H4 (cell line): ENCODE results near the gene RIMBP2. TPM values are rescaled to one million over a fixed set of nuclear protein-coding genes. Genes with fewer than 3 reads are reported as not detected.

ENCODE experiments used
- DNase-seq: peaks from one replicate; pipeline ENCODE4 v3.0.0-alpha.2; 2015; ENCODE audit warnings: low spot score
- total RNA-seq: library from RNA; depleted of rRNA; stranded (reverse); fragments of >200 nt; shearing (Covaris generic); gene quantifications from 2 replicates; pipeline ENCODE4 v1.2.3, GENCODE V29; 2014

RIMBP2 gene
- total RNA-seq, 1 experiment from 2014 or later = 0.50 TPM

- DNase-seq = no peak
Observed at GRCh38 chr12:130683811-130684210, 32.3 kb downstream of the RIMBP2 start.

GRCh38 chr12:130683080-130683479 is 33.0 kb downstream of the RIMBP2 start:
- no peak for DNase-seq

- no peak for DNase-seq
Observed at GRCh38 chr12:130680451-130680990, 35.6 kb downstream of the RIMBP2 start.

GRCh38 chr12:130677957-130678558 is 38.0 kb downstream of the RIMBP2 start:
- DNase-seq = no peak

GRCh38 chr12:130675791-130676190 is 40.3 kb downstream of the RIMBP2 start:
- no peak for DNase-seq

- DNase-seq = no peak
Observed at GRCh38 chr12:130675121-130675520, 41.0 kb downstream of the RIMBP2 start.

GRCh38 chr12:130674676-130675075 is 41.4 kb downstream of the RIMBP2 start:
- no peak for DNase-seq

- no peak for DNase-seq
Observed at GRCh38 chr12:130673036-130673705, 42.9 kb downstream of the RIMBP2 start.

GRCh38 chr12:130672089-130672820 is 43.8 kb downstream of the RIMBP2 start:
- no peak for DNase-seq

GRCh38 chr12:130671556-130671955 is 44.5 kb downstream of the RIMBP2 start:
- DNase-seq = no peak

- DNase-seq = no peak
Observed at GRCh38 chr12:130669797-130670196, 46.3 kb downstream of the RIMBP2 start.

- no peak for DNase-seq
Observed at GRCh38 chr12:130669205-130669557, 46.9 kb downstream of the RIMBP2 start.

- no peak for DNase-seq
Observed at GRCh38 chr12:130668286-130669204, 47.6 kb downstream of the RIMBP2 start.

- no peak for DNase-seq
Observed at GRCh38 chr12:130667421-130667960, 48.6 kb downstream of the RIMBP2 start.

- DNase-seq = no peak
Observed at GRCh38 chr12:130666645-130667044, 49.5 kb downstream of the RIMBP2 start.

GRCh38 chr12:130665753-130666152 is 50.3 kb downstream of the RIMBP2 start:
- no peak for DNase-seq

- DNase-seq = no peak
Observed at GRCh38 chr12:130664772-130665171, 51.3 kb downstream of the RIMBP2 start.

- DNase-seq = no peak
Observed at GRCh38 chr12:130664252-130664651, 51.8 kb downstream of the RIMBP2 start.

- no peak for DNase-seq
Observed at GRCh38 chr12:130663514-130663913, 52.6 kb downstream of the RIMBP2 start.

- DNase-seq = no peak
Observed at GRCh38 chr12:130661486-130662255, 54.4 kb downstream of the RIMBP2 start.

GRCh38 chr12:130661059-130661458 is 55.0 kb downstream of the RIMBP2 start:
- DNase-seq = no peak
